AG04449 (cell line): Measurements from ENCODE around the gene VWF.

Experiments used
- CTCF ChIA-PET: fragments of 350-600 bp; formaldehyde crosslinking; extraction: SDS; loops from one replicate; lab custom pipeline; 2021; ENCODE audit warnings: antibody characterized with exemption; lab: Yijun Ruan, JAX
- POLR2A ChIA-PET: fragments of 400-600, 350-600 bp; formaldehyde crosslinking; extraction: SDS; loops from one replicate; lab custom pipeline; 2020; ENCODE audit warnings: antibody characterized with exemption, inconsistent platforms; lab: Yijun Ruan, JAX
- DNase-seq: peaks from one replicate; pipeline ENCODE4 v3.0.0-alpha.2; 2010; ENCODE audit warnings: low read depth, low spot score
- H3K4me3 ChIP-seq: 2 replicates; pipeline ENCODE4 v1.5.1; 2011; ENCODE audit warnings: low read depth, mild to moderate bottlenecking, control low read depth, low read length
- CTCF ChIP-seq: IDR thresholded peaks from one replicate; pipeline ENCODE4 v1.5.1; 2011; ENCODE audit warnings: mild to moderate bottlenecking, moderate library complexity, low read length, control low read depth, inconsistent platforms; ENCODE audit not compliant: insufficient read depth; ENCODE audit errors: missing control alignments

The VWF gene

GRCh38 chr12:6124411-6125309 is at the start of gene VWF:
Gene VWF (minus strand): TSS chr12:6124670. CDS start chr12:6123196, 1,474 bp downstream.
- ChIA-PET POLR2A (no interaction called here), CTCF (interaction anchor here (0.7 to 1.4 kb wide), 2 partner anchors 86 to 160 kb away, joined by 3 to 4 read pairs; no protein-coding TSS in a partner anchor)
- no peak for DNase-seq
- H3K4me3 ChIP-seq = no peak within 1 kb of the TSS
- TF ChIP-seq CTCF = no peak

GRCh38 chr12:6172862-6173261 is 48.4 kb upstream of the VWF start:
- POLR2A ChIA-PET = no interaction called here
- no peak for DNase-seq
- TF ChIP-seq CTCF = no peak
- CTCF ChIA-PET = interaction anchor here (1.0 to 3.1 kb wide), 2 partner anchors 22 to 26 kb away, joined by 3 to 12 read pairs; no protein-coding TSS in a partner anchor
- H3K4me3 ChIP-seq = no peak overlapping the region

GRCh38 chr12:6172086-6172485 is 47.6 kb upstream of the VWF start:
- TF ChIP-seq CTCF = no peak
- CTCF ChIA-PET = interaction anchor here (1.0 to 3.1 kb wide), 2 partner anchors 23 to 27 kb away, joined by 3 to 12 read pairs; no protein-coding TSS in a partner anchor
- no peak overlapping the region for H3K4me3 ChIP-seq
- no peak for DNase-seq
- POLR2A ChIA-PET = no interaction called here

- ChIA-PET CTCF (interaction anchor here (3.1 kb wide), 1 partner anchor 24 kb away, joined by 12 read pairs; no protein-coding TSS in a partner anchor), POLR2A (no interaction called here)
- H3K4me3 ChIP-seq = no peak overlapping the region
- no peak for TF ChIP-seq CTCF
- no peak for DNase-seq
Observed at GRCh38 chr12:6171409-6172015, 47.0 kb upstream of the VWF start.

GRCh38 chr12:6167327-6168280 is 43.1 kb upstream of the VWF start:
- ChIA-PET CTCF (interaction anchor here (0.8 to 4.0 kb wide), 2 partner anchors 28 to 83 kb away, joined by 3 to 23 read pairs; no protein-coding TSS in a partner anchor), POLR2A (interaction anchor here (0.8 to 1.4 kb wide), 4 partner anchors 14 to 83 kb away, joined by 3 to 4 read pairs (median 4); no protein-coding TSS in a partner anchor)
- DNase-seq = peak; percentile 71
- no peak for TF ChIP-seq CTCF
- H3K4me3 ChIP-seq = no peak overlapping the region
